Upper lobe of right lung (tissue), 1 donor: ENCODE results near the gene QPCTL. TPM values are rescaled to one million over a fixed set of nuclear protein-coding genes. Genes with fewer than 3 reads are reported as not detected.

Experiments used
- ATAC-seq: fragments of 200-7000 bp; cut with Tn5 transposase; one replicate; pipeline ENCODE4 v1.9.1; 2020; ENCODE audit warnings: mild to moderate bottlenecking, moderate library complexity
- DNase-seq: peaks from one replicate; pipeline ENCODE4 v3.0.0-alpha.2; 2020
- H3K27ac ChIP-seq: fragments of 200-600 bp; one replicate; pipeline ENCODE4 v1.8.0; 2022
- H3K27me3 ChIP-seq: fragments of 200-600 bp; one replicate; pipeline ENCODE4 v1.8.0; 2022; ENCODE audit warnings: mild to moderate bottlenecking
- H3K36me3 ChIP-seq: fragments of 200-600 bp; one replicate; pipeline ENCODE4 v1.8.0; 2022
- H3K4me1 ChIP-seq: fragments of 200-600 bp; one replicate; pipeline ENCODE4 v1.8.0; 2022
- H3K4me3 ChIP-seq: fragments of 200-600 bp; one replicate; pipeline ENCODE4 v1.8.0; 2022; ENCODE audit warnings: mild to moderate bottlenecking
- H3K9me3 ChIP-seq: fragments of 200-600 bp; one replicate; pipeline ENCODE4 v1.8.0; 2022
- intact Hi-C: fragments of 100-400 bp; cut with DNase I; formaldehyde crosslinking; loops from one replicate; pipeline ENCODE4 v1.11.0; 2022
- total RNA-seq: library from RNA; stranded (reverse); fragmentation: NEBNext Ultra II Directional; extraction: Animal tissue kit (Norgen Biotek cat#: 25700); gene quantifications from one replicate; pipeline ENCODE4 v1.2.1, GENCODE V29; 2021
- TF ChIP-seq, protein P1 (sequence below): fragments of 200-600 bp; IDR thresholded peaks from one replicate; pipeline ENCODE4 v1.8.0; 2022; ENCODE audit warnings: antibody characterized with exemption
- donor health status: DM: no; HTN: yes; CAD: no; lungs with severe emphysema.

Gene QPCTL
- total RNA-seq, 1 donor from 2014 or later = 7.0 TPM

DNA sequence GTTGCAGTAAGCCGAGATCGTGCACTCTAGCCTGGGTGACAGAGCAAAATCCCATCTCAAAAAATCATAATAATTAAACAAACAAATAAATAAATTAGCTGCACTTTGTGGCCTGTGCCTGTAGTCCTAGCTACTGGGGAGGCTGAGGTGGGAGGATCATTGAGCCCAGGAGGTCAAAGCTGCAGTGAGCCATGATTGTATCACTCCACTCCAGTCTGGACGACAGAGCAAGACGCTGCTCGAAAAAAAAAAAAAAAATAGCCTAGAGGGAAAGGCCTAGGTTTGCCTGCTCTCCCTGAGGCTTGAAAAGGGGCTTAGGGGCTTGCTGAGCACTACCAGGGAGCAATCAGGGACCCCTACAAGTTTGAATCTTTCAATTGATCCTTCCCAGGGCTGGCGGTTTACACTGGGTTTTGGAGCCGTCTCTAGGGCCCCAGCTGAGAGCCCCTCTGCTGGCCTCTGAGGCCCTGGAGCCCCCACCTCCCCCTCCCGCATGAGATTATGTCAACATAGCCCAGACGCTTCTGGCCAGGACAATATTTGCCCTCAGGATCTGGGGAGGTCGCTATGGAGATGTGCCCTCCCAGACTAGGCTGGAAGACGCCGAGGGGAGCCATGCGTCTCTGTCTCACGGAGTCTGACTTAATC, 34.8 kb upstream of the QPCTL start:
- intact Hi-C loops = no loop called here
- no peaks in the 10 kb centered on the region for H3K9me3 ChIP-seq
- TF ChIP-seq, protein P1, sequence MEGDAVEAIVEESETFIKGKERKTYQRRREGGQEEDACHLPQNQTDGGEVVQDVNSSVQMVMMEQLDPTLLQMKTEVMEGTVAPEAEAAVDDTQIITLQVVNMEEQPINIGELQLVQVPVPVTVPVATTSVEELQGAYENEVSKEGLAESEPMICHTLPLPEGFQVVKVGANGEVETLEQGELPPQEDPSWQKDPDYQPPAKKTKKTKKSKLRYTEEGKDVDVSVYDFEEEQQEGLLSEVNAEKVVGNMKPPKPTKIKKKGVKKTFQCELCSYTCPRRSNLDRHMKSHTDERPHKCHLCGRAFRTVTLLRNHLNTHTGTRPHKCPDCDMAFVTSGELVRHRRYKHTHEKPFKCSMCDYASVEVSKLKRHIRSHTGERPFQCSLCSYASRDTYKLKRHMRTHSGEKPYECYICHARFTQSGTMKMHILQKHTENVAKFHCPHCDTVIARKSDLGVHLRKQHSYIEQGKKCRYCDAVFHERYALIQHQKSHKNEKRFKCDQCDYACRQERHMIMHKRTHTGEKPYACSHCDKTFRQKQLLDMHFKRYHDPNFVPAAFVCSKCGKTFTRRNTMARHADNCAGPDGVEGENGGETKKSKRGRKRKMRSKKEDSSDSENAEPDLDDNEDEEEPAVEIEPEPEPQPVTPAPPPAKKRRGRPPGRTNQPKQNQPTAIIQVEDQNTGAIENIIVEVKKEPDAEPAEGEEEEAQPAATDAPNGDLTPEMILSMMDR = no peak
- H3K36me3 ChIP-seq = no peaks in the 10 kb centered on the region
- no peak overlapping the region for H3K4me3 ChIP-seq
- DNase-seq (no peak), ATAC-seq (no peak)
- H3K27me3 ChIP-seq = no peaks in the 10 kb centered on the region
- no peak overlapping the region for H3K27ac ChIP-seq
- H3K4me1 ChIP-seq = no peaks in the 10 kb centered on the region

DNA sequence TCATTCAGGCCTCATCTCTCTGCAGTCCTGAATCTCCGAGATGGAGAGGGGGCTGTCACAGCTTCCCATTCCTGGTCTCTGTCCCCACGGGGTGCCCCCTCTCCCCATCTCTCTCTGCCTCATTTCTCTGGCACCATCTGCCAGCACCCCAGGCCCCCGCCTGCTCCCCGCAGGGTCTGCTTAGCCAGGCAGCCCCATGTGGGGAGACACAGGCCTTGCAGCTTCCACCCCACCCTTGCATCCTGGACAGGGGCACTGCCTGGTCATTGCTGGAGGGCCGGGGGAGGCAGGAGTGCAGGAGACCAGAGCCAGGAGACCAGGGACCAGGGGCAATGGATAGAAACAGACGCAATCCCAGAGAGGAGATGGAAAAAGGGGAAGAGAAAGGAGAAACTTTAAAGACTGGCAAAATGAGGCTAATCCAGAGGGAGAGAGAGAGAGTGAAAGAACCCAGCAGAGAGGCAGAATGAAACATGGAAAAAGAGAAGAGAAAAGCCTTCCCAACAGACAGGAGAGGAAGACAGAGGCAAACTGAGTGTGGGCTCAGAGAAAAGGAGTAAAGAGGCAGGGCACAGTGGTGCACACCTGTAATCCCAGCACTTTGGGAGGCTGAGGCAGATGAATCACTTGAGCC, 33.3 kb upstream of the QPCTL start:
- Histone ChIP-seq H3K4me1 (no peaks in the 10 kb centered on the region), H3K27ac (no peak overlapping the region), H3K9me3 (no peaks in the 10 kb centered on the region), H3K4me3 (no peak overlapping the region), H3K27me3 (no peaks in the 10 kb centered on the region), H3K36me3 (no peaks in the 10 kb centered on the region)
- intact Hi-C loops = no loop called here
- DNase-seq = no peak
- no peak for ATAC-seq
- TF ChIP-seq, protein P1 = no peak

DNA sequence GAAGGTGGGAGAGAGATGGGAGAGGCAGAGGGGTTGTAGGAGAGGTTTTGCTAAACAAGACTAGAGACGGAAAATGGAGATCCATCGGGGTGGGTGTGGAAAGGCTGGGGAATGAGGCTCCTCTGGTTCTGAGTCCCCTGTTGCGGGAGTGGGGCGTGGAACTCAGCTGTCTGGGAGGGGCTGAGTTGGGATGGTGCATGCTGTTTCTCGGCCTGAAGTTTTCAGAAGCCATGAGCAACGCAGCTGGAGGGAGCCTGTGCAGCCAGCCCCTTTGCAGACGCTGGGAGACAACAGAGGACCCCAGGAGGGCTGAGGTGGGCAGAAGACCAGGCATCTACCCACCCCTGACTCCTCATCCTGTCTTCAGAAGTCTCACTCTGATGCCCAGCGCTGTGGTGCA, 31.8 kb upstream of the QPCTL start:
- intact Hi-C loops = no loop called here
- H3K36me3 ChIP-seq = no peaks in the 10 kb centered on the region
- H3K4me1 ChIP-seq = no peaks in the 10 kb centered on the region
- H3K9me3 ChIP-seq = no peaks in the 10 kb centered on the region
- peaks cover 5% of the 10 kb centered on the region for H3K27me3 ChIP-seq
- H3K4me3 ChIP-seq = no peak overlapping the region
- TF ChIP-seq, protein P1 = no peak
- DNase-seq (no peak), ATAC-seq (no peak)
- H3K27ac ChIP-seq = no peak overlapping the region

DNA sequence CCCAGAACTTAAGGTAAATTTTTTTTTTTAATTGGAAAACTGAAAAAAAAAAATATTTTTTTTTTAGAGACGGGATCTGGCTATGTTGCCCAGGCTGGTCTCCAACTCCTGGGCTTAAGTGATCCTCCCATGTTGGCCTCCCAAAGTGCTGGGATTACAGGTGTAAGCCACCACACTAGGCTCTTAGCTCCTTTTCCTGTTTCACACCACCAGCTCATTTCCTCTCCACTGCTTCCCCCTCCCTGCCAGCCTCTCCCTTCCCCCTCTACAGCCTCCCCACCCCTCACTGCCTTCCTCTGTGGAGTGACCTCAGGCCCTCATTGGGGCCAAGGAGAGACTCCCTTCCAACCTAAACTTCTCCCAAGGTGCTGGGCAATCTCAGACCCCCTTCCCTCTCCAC, 28.7 kb upstream of the QPCTL start:
- ATAC-seq (no peak), DNase-seq (no peak)
- H3K4me3 ChIP-seq = no peak overlapping the region
- TF ChIP-seq, protein P1 = no peak
- no peaks in the 10 kb centered on the region for H3K36me3 ChIP-seq
- no peaks in the 10 kb centered on the region for H3K9me3 ChIP-seq
- intact Hi-C loops = no loop called here
- peaks cover 17% of the 10 kb centered on the region for H3K27me3 ChIP-seq
- H3K27ac ChIP-seq = no peak overlapping the region
- H3K4me1 ChIP-seq = no peaks in the 10 kb centered on the region

DNA sequence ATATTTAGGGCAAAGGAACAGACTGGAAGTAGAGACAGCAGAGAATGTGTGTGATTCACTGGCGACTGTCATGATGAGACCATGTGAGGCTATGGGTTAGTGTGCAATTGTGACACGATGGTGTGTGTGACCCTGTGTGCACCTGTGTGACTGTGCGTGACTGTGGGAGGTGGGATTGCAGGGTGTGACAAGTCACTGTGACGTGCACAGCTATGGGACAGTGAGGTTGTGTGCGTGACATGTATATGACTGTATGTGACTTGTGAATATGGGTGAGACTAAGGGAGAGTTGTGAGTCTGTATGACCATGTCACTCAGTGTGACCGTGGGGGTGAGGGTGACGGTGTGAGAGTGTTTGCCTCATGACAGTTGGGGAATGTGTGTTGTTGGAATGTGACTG, 27.9 kb upstream of the QPCTL start:
- Histone ChIP-seq H3K36me3 (no peaks in the 10 kb centered on the region), H3K27ac (no peak overlapping the region), H3K9me3 (no peaks in the 10 kb centered on the region), H3K4me1 (peaks cover 7% of the 10 kb centered on the region), H3K27me3 (peaks cover 25% of the 10 kb centered on the region), H3K4me3 (no peak overlapping the region)
- DNase-seq = no peak
- intact Hi-C loops = no loop called here
- ATAC-seq = no peak
- TF ChIP-seq, protein P1 = no peak
